Body of pancreas (tissue), 4 donors: ENCODE data around the gene GFOD1. TPM values are rescaled to one million over a fixed set of nuclear protein-coding genes. Genes with fewer than 3 reads are reported as not detected.
"Not testable (repeated sequence)": the region's sequence is repeated elsewhere in the genome, so short reads cannot be mapped to it uniquely, and the experiment has no call there.

Experiments
- ATAC-seq: fragments of 150-250 bp; one replicate; pipeline ENCODE4 v1.9.1; 2016
- DNase-seq, 4 donors: peaks; one replicate each; pipeline ENCODE4 v3.0.0-alpha.2; 2019
- H3K27ac ChIP-seq, 4 donors: fragments of 200-600 bp; sonication (generic); 1 replicate in 3 of 4; 2 replicates in 1 of 4; pipeline versions ENCODE4 v1.5.1 to v1.6.1; 2016 to 2019; ENCODE audit warnings: mild to moderate bottlenecking in 1 of 4, mixed read lengths in 1 of 4, moderate library complexity in 1 of 4
- H3K27me3 ChIP-seq, 2 donors: fragments of 200-600 bp; sonication (generic); one replicate each; pipeline ENCODE4 v1.6.0; 2016; ENCODE audit warnings: mild to moderate bottlenecking in 1 of 2
- H3K36me3 ChIP-seq, 2 donors: fragments of 200-600 bp; sonication (generic); replicated peaks in 1 of 2; 2 replicates each; pipeline ENCODE4 v1.5.1; 2016; ENCODE audit warnings: low read depth in 2 of 2; ENCODE audit not compliant: insufficient read depth in 1 of 2
- H3K4me1 ChIP-seq: fragments of 200-600 bp; sonication (generic); one replicate; pipeline ENCODE4 v1.6.0; 2016
- H3K4me3 ChIP-seq, 2 donors: fragments of 200-600 bp; sonication (generic); 1 replicate in 1 of 2; 2 replicates in 1 of 2; pipeline ENCODE4 v1.5.1; 2016 to 2019
- H3K9me3 ChIP-seq, 3 donors: fragments of 200-600 bp; sonication (generic); 1 replicate in 2 of 3; 2 replicates in 1 of 3; pipeline ENCODE4 v1.5.1; 2016
- CTCF ChIP-seq, 7 experiments: fragments of 450-650 bp in 4 of 7; fragments of 200-600 bp in 3 of 7; sonication (generic) in 3 of 7; IDR thresholded peaks; one replicate each; pipeline ENCODE4 v1.5.1; 2016 to 2019; ENCODE audit warnings: antibody characterized with exemption in 7 of 7
- POLR2A ChIP-seq, 3 donors: fragments of 450-650 bp; IDR thresholded peaks; one replicate each; pipeline ENCODE4 v1.6.1; 2016; ENCODE audit warnings: antibody characterized with exemption in 3 of 3, mild to moderate bottlenecking in 2 of 3
- WGBS, 2 donors: methylation state at CpG; one replicate each; pipeline ENCODE4 v1.1.5; 2017; 5-methylcytosine and 5-hydroxymethylcytosine counted together
- intact Hi-C: fragments of 100-400 bp; cut with DNase I; formaldehyde crosslinking; loops from one replicate; pipeline ENCODE4 v1.15.1; 2023
- total RNA-seq, 2 donors: library from RNA; depleted of rRNA; stranded (reverse); fragments of >200 nt; gene quantifications; one replicate each; pipeline ENCODE4 v1.1.0, GENCODE V29; 2016

The GFOD1 gene
- total RNA-seq, 2 donors from 2014 or later: 4.3 to 5.2 TPM

GRCh38 chr6:13331516-13332348 lies 155.7 kb downstream of the GFOD1 start:
- H3K9me3 ChIP-seq: no peaks in the 10 kb centered on the region
- intact Hi-C loops: loop anchor here (5.0 to 10.0 kb wide), 2 partner anchors 243 to 419 kb away; partner anchors contain the start of gene SIRT5
- no peak for ATAC-seq
- no peak overlapping the region for H3K4me3 ChIP-seq
- WGBS, 2 donors: 35 to 37% methylated on average over 13 of the region's 13 CpGs
- no peaks in the 10 kb centered on the region for H3K27me3 ChIP-seq
- H3K4me1 ChIP-seq: peaks cover 18% of the 10 kb centered on the region
- no peak for DNase-seq
- no peak for TF ChIP-seq POLR2A (IDR thresholded peaks at IDR 0.05)
- TF ChIP-seq CTCF (IDR thresholded peaks at IDR 0.05): peak; percentile 44 to 69 (median 64)
- no peak overlapping the region for H3K27ac ChIP-seq
- no peaks in the 10 kb centered on the region for H3K36me3 ChIP-seq

GRCh38 chr6:13328875-13329183 lies 158.6 kb downstream of the GFOD1 start:
- 0 to 2% methylated on average over 2 of the region's 2 CpGs for WGBS, 2 donors
- ATAC-seq: peak; percentile 2
- Histone ChIP-seq H3K4me3 (peak overlapping the region; percentile 52 to 54), H3K27ac (peak overlapping the region; percentile 84 to 96 (median 91)), H3K36me3 (no peaks in the 10 kb centered on the region), H3K9me3 (no peaks in the 10 kb centered on the region), H3K27me3 (no peaks in the 10 kb centered on the region), H3K4me1 (peaks cover 20% of the 10 kb centered on the region)
- no peak for TF ChIP-seq POLR2A (IDR thresholded peaks at IDR 0.05)
- no peak for TF ChIP-seq CTCF (IDR thresholded peaks at IDR 0.05)
- intact Hi-C loops: no loop called here
- DNase-seq: no peak

GRCh38 chr6:13328076-13328874 lies 159.1 kb downstream of the GFOD1 start, which contains the start of gene TBC1D7:
Gene TBC1D7, minus strand, starts transcription at chr6:13328537. Its CDS starts 1,639 bp downstream, at chr6:13326898.
- peak; percentile 98 for ATAC-seq
- H3K36me3 ChIP-seq: peaks cover 0 to 4% of the 10 kb centered on the region in 2 donors
- peaks cover 20% of the 10 kb centered on the region for H3K4me1 ChIP-seq
- peak; percentile 85 to 90 (median 88) for TF ChIP-seq POLR2A (IDR thresholded peaks at IDR 0.05)
- peak in 4 of 7 experiments; percentile 18 to 46 (median 30) for TF ChIP-seq CTCF (IDR thresholded peaks at IDR 0.05)
- no peaks in the 10 kb centered on the region for H3K27me3 ChIP-seq
- WGBS, 2 donors: 0 to 1% methylated on average over 19 to 63 of the region's 63 CpGs
- H3K9me3 ChIP-seq: no peaks in the 10 kb centered on the region
- H3K27ac ChIP-seq: peak within 1 kb of the TSS; percentile 84 to 96 (median 91)
- DNase-seq: peak; percentile 93 to 95 (median 95)
- intact Hi-C loops: no loop called here
- H3K4me3 ChIP-seq: peak within 1 kb of the TSS; percentile 52 to 54

GRCh38 chr6:13327691-13328075 lies 159.7 kb downstream of the GFOD1 start:
- peaks cover 20% of the 10 kb centered on the region for H3K4me1 ChIP-seq
- no peaks in the 10 kb centered on the region for H3K9me3 ChIP-seq
- TF ChIP-seq CTCF (IDR thresholded peaks at IDR 0.05): no peak
- TF ChIP-seq POLR2A (IDR thresholded peaks at IDR 0.05): no peak
- peak overlapping the region; percentile 52 to 54 for H3K4me3 ChIP-seq
- ATAC-seq: no peak
- peaks cover 0 to 4% of the 10 kb centered on the region in 2 donors for H3K36me3 ChIP-seq
- no peaks in the 10 kb centered on the region for H3K27me3 ChIP-seq
- peak overlapping the region in 3 of 4 donors; percentile 87 to 96 (median 95) for H3K27ac ChIP-seq
- 0% methylated on average over 10 of the region's 10 CpGs for WGBS, 2 donors
- intact Hi-C loops: no loop called here
- DNase-seq: no peak

- H3K9me3 ChIP-seq, H3K4me3 ChIP-seq, H3K27me3 ChIP-seq, intact Hi-C loops, H3K36me3 ChIP-seq, ATAC-seq, H3K27ac ChIP-seq, DNase-seq: not testable (repeated sequence)
- H3K4me1 ChIP-seq: peaks cover 20% of the 10 kb centered on the region
- 72 to 75% methylated on average over 3 of the region's 3 CpGs for WGBS, 2 donors
Observed at GRCh38 chr6:13326031-13326586, 161.3 kb downstream of the GFOD1 start.
